ENCODE results near the gene GCSAM. TPM values are rescaled to one million over a fixed set of nuclear protein-coding genes. Genes with fewer than 3 reads are reported as not detected.

Gene GCSAM
- total and polyA plus RNA-seq, 2 donors (not counting 3 experiments of a cell fraction or from before 2014, with no cell fraction given): not detected

- no peak for DNase-seq (ENCODE audit: low read depth, low spot score)
- Histone ChIP-seq H3K9me1 (replicated peaks; ENCODE audit: control insufficient read depth, extremely low read depth, insufficient read depth, low read length) (no peaks in the 10 kb centered on the region), H3K79me2 (ENCODE audit: control insufficient read depth, insufficient read depth, low read length) (no peaks in the 10 kb centered on the region), H3K9ac (replicated peaks; ENCODE audit: extremely low read depth, insufficient read depth, low read length) (no peak overlapping the region), H3K4me2 (ENCODE audit: insufficient read depth, low read length) (no peak overlapping the region), H2AFZ (ENCODE audit: low read depth, low read length) (no peak overlapping the region), H3K27ac (ENCODE audit: insufficient read depth, low read depth, low read length) (no peak overlapping the region), H3K9me3 (replicated peaks; ENCODE audit: control insufficient read depth, insufficient read depth, low read length) (no peaks in the 10 kb centered on the region), H3K27me3 (ENCODE audit: control insufficient read depth in 2 of 2, insufficient read depth in 2 of 2, low read length in 2 of 2) (no peaks in the 10 kb centered on the region), H4K20me1 (replicated peaks; ENCODE audit: control insufficient read depth, extremely low read depth, insufficient read depth, low read length) (no peaks in the 10 kb centered on the region), H3K36me3 (ENCODE audit: control insufficient read depth in 2 of 2, extremely low read depth in 1 of 2, insufficient read depth in 2 of 2, low read length in 2 of 2) (no peaks in the 10 kb centered on the region), H3K4me3 (replicated peaks in 1 of 3; ENCODE audit: insufficient read depth in 1 of 3, low read depth in 1 of 3, low read length in 3 of 3) (no peak overlapping the region), H3K4me1 (ENCODE audit: control insufficient read depth, extremely low read depth, insufficient read depth, low read length) (no peaks in the 10 kb centered on the region)
- no peak for TF ChIP-seq MAX (IDR thresholded peaks at IDR 0.05; ENCODE audit: insufficient read depth, insufficient read length)
- no peak for TF ChIP-seq CTCF (IDR thresholded peaks at IDR 0.05; ENCODE audit: extremely low read depth in 1 of 2, insufficient read depth in 1 of 2, low read depth in 1 of 2, low read length in 2 of 2)
- ChIA-PET CTCF (interaction anchor here (1.3 to 4.3 kb wide), 3 partner anchors 12 to 80 kb away, joined by 3 to 26 read pairs (median 3); no protein-coding TSS in a partner anchor), POLR2A (no interaction called here)
- intact Hi-C loops (cut with micrococcal nuclease): no loop called here
- dilution Hi-C loops (cut with MboI; ENCODE audit: extremely low pct_ligation_motif_present, low sequenced_read_pairs): no loop called here
- BruUV-seq (replicated peaks): no TSS peak
- FAIRE-seq: no peak
Measured at GRCh38 chr3:112123548-112123947, 9.5 kb downstream of the GCSAM start.

- H4K20me1 ChIP-seq (replicated peaks; ENCODE audit: control insufficient read depth, extremely low read depth, insufficient read depth, low read length): no peaks in the 10 kb centered on the region
- H3K9ac ChIP-seq (replicated peaks; ENCODE audit: extremely low read depth, insufficient read depth, low read length): no peak overlapping the region
- no peaks in the 10 kb centered on the region for H3K79me2 ChIP-seq (ENCODE audit: control insufficient read depth, insufficient read depth, low read length)
- FAIRE-seq (no peak), DNase-seq (ENCODE audit: low read depth, low spot score) (no peak)
- H3K27me3 ChIP-seq (ENCODE audit: control insufficient read depth in 2 of 2, insufficient read depth in 2 of 2, low read length in 2 of 2): no peaks in the 10 kb centered on the region
- no peaks in the 10 kb centered on the region for H3K9me1 ChIP-seq (replicated peaks; ENCODE audit: control insufficient read depth, extremely low read depth, insufficient read depth, low read length)
- H3K4me1 ChIP-seq (ENCODE audit: control insufficient read depth, extremely low read depth, insufficient read depth, low read length): no peaks in the 10 kb centered on the region
- H2AFZ ChIP-seq (ENCODE audit: low read depth, low read length): no peak overlapping the region
- dilution Hi-C loops (cut with MboI; ENCODE audit: extremely low pct_ligation_motif_present, low sequenced_read_pairs): no loop called here
- ChIA-PET POLR2A (no interaction called here), CTCF (interaction anchor here (1.3 to 4.3 kb wide), 3 partner anchors 11 to 79 kb away, joined by 3 to 26 read pairs (median 3); no protein-coding TSS in a partner anchor)
- H3K4me3 ChIP-seq (replicated peaks in 1 of 3; ENCODE audit: insufficient read depth in 1 of 3, low read depth in 1 of 3, low read length in 3 of 3): no peak overlapping the region
- intact Hi-C loops (cut with micrococcal nuclease): no loop called here
- no peaks in the 10 kb centered on the region for H3K36me3 ChIP-seq (ENCODE audit: control insufficient read depth in 2 of 2, extremely low read depth in 1 of 2, insufficient read depth in 2 of 2, low read length in 2 of 2)
- BruUV-seq (replicated peaks): no TSS peak
- no peak overlapping the region for H3K4me2 ChIP-seq (ENCODE audit: insufficient read depth, low read length)
- TF ChIP-seq FOS (IDR thresholded peaks at IDR 0.05; ENCODE audit: borderline replicate concordance, insufficient read depth, low read length): no peak
- no peak for TF ChIP-seq EZH2 (IDR thresholded peaks at IDR 0.05; ENCODE audit: borderline replicate concordance, low read depth, low read length, severe bottlenecking)
- no peak for TF ChIP-seq POLR2AphosphoS5 (IDR thresholded peaks at IDR 0.05; ENCODE audit: insufficient read depth, low read depth, low read length)
- TF ChIP-seq GATA2 (IDR thresholded peaks at IDR 0.05; ENCODE audit: insufficient read depth, insufficient read length, low read depth, low read length): no peak
- no peak for TF ChIP-seq JUN (IDR thresholded peaks at IDR 0.05; ENCODE audit: borderline replicate concordance, insufficient read depth, insufficient read length, low read depth)
- TF ChIP-seq MYC (IDR thresholded peaks at IDR 0.05; ENCODE audit: low read depth, low read length): no peak
- no peak for TF ChIP-seq MAX (IDR thresholded peaks at IDR 0.05; ENCODE audit: insufficient read depth, insufficient read length)
- no peak for TF ChIP-seq CTCF (IDR thresholded peaks at IDR 0.05; ENCODE audit: extremely low read depth in 1 of 2, insufficient read depth in 1 of 2, low read depth in 1 of 2, low read length in 2 of 2)
- TF ChIP-seq POLR2A (IDR thresholded peaks at IDR 0.05; ENCODE audit: low read depth, low read length): no peak
- no peak overlapping the region for H3K27ac ChIP-seq (ENCODE audit: insufficient read depth, low read depth, low read length)
- H3K9me3 ChIP-seq (replicated peaks; ENCODE audit: control insufficient read depth, insufficient read depth, low read length): no peaks in the 10 kb centered on the region
Measured at GRCh38 chr3:112122870-112123269, 10.2 kb downstream of the GCSAM start.

Measured in endothelial cell of umbilical vein (primary cell).